HCT116 (cell line): ENCODE data around the gene PHACTR1. TPM values are rescaled to one million over a fixed set of nuclear protein-coding genes. Genes with fewer than 3 reads are reported as not detected.

Source experiments
- ATAC-seq: fragments of 200-7000 bp; cut with Tn5 transposase; 2 replicates; pipeline ENCODE4 v1.9.1; 2020; ENCODE audit warnings: mild to moderate bottlenecking, moderate library complexity
- BruUV-seq: library from RNA; stranded (reverse); fragments of 400-500 nt; replicated peaks from 2 replicates; lab custom pipeline; 2021; lab: Mats Ljungman, UMichigan
- CTCF ChIA-PET: fragments of 300-600 bp; sonication (Branson Sonifier 250); formaldehyde crosslinking; loops from one replicate; lab custom pipeline; 2021; ENCODE audit warnings: antibody characterized with exemption; lab: Charles Lee
- POLR2A ChIA-PET: fragments of 300-600, 350-600 bp; sonication (Branson Sonifier 250); formaldehyde crosslinking; loops from one replicate; lab custom pipeline; 2021; ENCODE audit warnings: antibody characterized with exemption; lab: Charles Lee
- RAD21 ChIA-PET, 2 experiments: fragments of 300-600 bp; sonication (Branson Sonifier 250); formaldehyde crosslinking; loops; one replicate each; lab custom pipeline; 2023; ENCODE audit warnings: low total read pairs in 2 of 2; ENCODE audit not compliant: uncharacterized antibody in 2 of 2, unreplicated experiment in 2 of 2, low non-redundant PET in 1 of 2; lab: Charles Lee
- DNase-seq: peaks from one replicate; pipeline ENCODE4 v3.0.0-alpha.2; 2010; ENCODE audit warnings: low read depth, low spot score
- H2AFZ ChIP-seq: fragments of 200-600 bp; shearing (Covaris generic), sonication (generic); 2 replicates; pipeline ENCODE4 v1.6.1; 2017; ENCODE audit warnings: low read depth, mixed run types, mixed read lengths, antibody characterized with exemption, low read length; ENCODE audit not compliant: poor library complexity, severe bottlenecking
- H3K27ac ChIP-seq: 2 replicates; pipeline ENCODE4 v1.5.1; 2012; ENCODE audit warnings: low read depth, low read length
- H3K27me3 ChIP-seq: fragments of 200-600 bp; sonication (generic); 2 replicates; pipeline ENCODE4 v1.6.1; 2016; ENCODE audit warnings: mixed run types, low read length, mixed read lengths; ENCODE audit not compliant: insufficient read depth
- H3K36me3 ChIP-seq, 2 experiments: fragments of 200-500 bp in 1 of 2; fragments of 200-600 bp in 1 of 2; sonication (Bioruptor generic) in 1 of 2; sonication (generic) in 1 of 2; 2 replicates each; pipeline versions ENCODE4 v1.5.1 to v1.6.1; 2014 to 2016; ENCODE audit warnings: low read length in 2 of 2, inconsistent platforms in 1 of 2, mixed read lengths in 1 of 2, mixed run types in 1 of 2; ENCODE audit not compliant: insufficient read depth in 2 of 2, control insufficient read depth in 1 of 2
- H3K4me1 ChIP-seq, 2 experiments: fragments of 200-600 bp in 1 of 2; sonication (generic) in 1 of 2; 2 replicates each; pipeline versions ENCODE4 v1.5.1 to v1.6.1; 2012 to 2017; ENCODE audit warnings: low read length in 2 of 2, inconsistent platforms in 1 of 2, mild to moderate bottlenecking in 1 of 2, mixed read lengths in 1 of 2, mixed run types in 1 of 2, moderate library complexity in 1 of 2; ENCODE audit not compliant: insufficient read depth in 2 of 2, control insufficient read depth in 1 of 2
- H3K4me2 ChIP-seq: fragments of 200-600 bp; sonication (generic); 2 replicates; pipeline ENCODE4 v1.6.1; 2017; ENCODE audit warnings: mixed run types, low read length, mixed read lengths
- H3K4me3 ChIP-seq, 2 experiments: fragments of 200-600 bp in 1 of 2; sonication (generic) in 1 of 2; replicated peaks in 1 of 2; 2 replicates each; pipeline ENCODE4 v1.5.1; 2011 to 2016; ENCODE audit warnings: low read length in 2 of 2, control low read depth in 1 of 2, low read depth in 1 of 2, mild to moderate bottlenecking in 1 of 2, mixed read lengths in 1 of 2, mixed run types in 1 of 2
- H3K79me2 ChIP-seq: fragments of 200-600 bp; sonication (generic); 2 replicates; pipeline ENCODE4 v1.6.1; 2017; ENCODE audit warnings: mild to moderate bottlenecking, mixed run types, low read length, moderate library complexity, mixed read lengths; ENCODE audit not compliant: insufficient read depth
- H3K9ac ChIP-seq: fragments of 200-600 bp; sonication (generic); 2 replicates; pipeline ENCODE4 v1.6.1; 2016; ENCODE audit warnings: low read length, mixed read lengths
- H3K9me2 ChIP-seq: fragments of 200-600 bp; sonication (generic), shearing (Covaris generic); 2 replicates; pipeline ENCODE4 v1.6.1; 2017; ENCODE audit warnings: mixed run types, mild to moderate bottlenecking, moderate library complexity; ENCODE audit not compliant: insufficient read depth
- H3K9me3 ChIP-seq, 2 experiments: fragments of 200-500 bp in 1 of 2; fragments of 200-600 bp in 1 of 2; sonication (Bioruptor generic) in 1 of 2; sonication (generic) in 1 of 2; 2 replicates each; pipeline ENCODE4 v1.6.1; 2014 to 2017; ENCODE audit warnings: low read length in 2 of 2, mixed read lengths in 2 of 2, inconsistent platforms in 1 of 2, low read depth in 1 of 2, mild to moderate bottlenecking in 1 of 2, mixed run types in 1 of 2, moderate library complexity in 1 of 2; ENCODE audit not compliant: control insufficient read depth in 1 of 2, insufficient read depth in 1 of 2
- H4K20me1 ChIP-seq: fragments of 200-600 bp; sonication (generic), shearing (Covaris generic); 2 replicates; pipeline ENCODE4 v1.6.1; 2017; ENCODE audit warnings: mixed run types, mild to moderate bottlenecking, moderate library complexity; ENCODE audit not compliant: insufficient read depth
- CBX3 ChIP-seq: IDR thresholded peaks from 2 replicates; pipeline ENCODE4 v1.6.1; 2012; ENCODE audit warnings: low read depth
- EGR1 ChIP-seq: IDR thresholded peaks from 2 replicates; pipeline ENCODE4 v1.6.1; 2012; ENCODE audit warnings: low read depth
- EZH2 ChIP-seq: fragments of 200-600 bp; sonication (generic); IDR thresholded peaks from 2 replicates; pipeline ENCODE4 v1.6.1; 2017; ENCODE audit warnings: antibody characterized with exemption, mixed run types
- EZH2phosphoT487 ChIP-seq: fragments of 200-600 bp; IDR thresholded peaks from 2 replicates; pipeline ENCODE4 v1.6.1; 2018; ENCODE audit warnings: antibody characterized with exemption, borderline replicate concordance
- FOSL1 ChIP-seq: IDR thresholded peaks from 2 replicates; pipeline ENCODE4 v1.6.1; 2012; ENCODE audit warnings: low read depth
- JUND ChIP-seq: IDR thresholded peaks from 2 replicates; pipeline ENCODE4 v1.6.1; 2012
- POLR2A ChIP-seq: IDR thresholded peaks from 2 replicates; pipeline ENCODE4 v1.7.0; 2011; ENCODE audit warnings: borderline replicate concordance; ENCODE audit not compliant: insufficient read depth, insufficient read length; ENCODE audit errors: extremely low read depth
- TCF7L2 ChIP-seq: IDR thresholded peaks from 2 replicates; pipeline ENCODE4 v1.7.0; 2011; ENCODE audit warnings: borderline replicate concordance, inconsistent platforms; ENCODE audit not compliant: insufficient read depth, insufficient read length; ENCODE audit errors: extremely low read depth
- YY1 ChIP-seq: IDR thresholded peaks from 2 replicates; pipeline ENCODE4 v1.6.1; 2011; ENCODE audit warnings: low read length, low read depth, moderate library complexity, mild to moderate bottlenecking; ENCODE audit not compliant: insufficient replicate concordance; ENCODE audit errors: extremely low read depth
- ZFX ChIP-seq: fragments of 450-650 bp; IDR thresholded peaks from 2 replicates; pipeline ENCODE4 v1.6.1; 2017
- ZNF274 ChIP-seq: fragments of 200-500 bp; sonication (Bioruptor generic); IDR thresholded peaks from 2 replicates; pipeline ENCODE4 v1.6.1; 2014; ENCODE audit warnings: mild to moderate bottlenecking, low read depth, low read length, inconsistent platforms
- intact Hi-C: fragments of 100-400 bp; cut with micrococcal nuclease; formaldehyde crosslinking; loops from 2 replicates; pipeline ENCODE4 v1.10.0; 2022
- total RNA-seq: library from RNA; stranded (reverse); gene quantifications from one replicate; pipeline ENCODE4 v1.2.1, GENCODE V29; 2021; ENCODE audit not compliant: unreplicated experiment
- TF ChIP-seq, protein P1 (sequence below), 3 experiments: fragments of 200-600 bp in 1 of 3; sonication (generic) in 1 of 3; IDR thresholded peaks in 2 of 3; conservative IDR thresholded peaks in 1 of 3; 2 replicates each; pipeline ENCODE4 v1.5.1; 2012 to 2017; ENCODE audit warnings: low read depth in 2 of 3, low read length in 2 of 3, antibody characterized with exemption in 1 of 3, borderline replicate concordance in 1 of 3, control low read depth in 1 of 3, mild to moderate bottlenecking in 1 of 3, mixed read lengths in 1 of 3, mixed run types in 1 of 3, moderate library complexity in 1 of 3; ENCODE audit not compliant: insufficient read depth in 1 of 3
- TF ChIP-seq, protein P2 (sequence below): IDR thresholded peaks from 2 replicates; pipeline ENCODE4 v1.6.1; 2012; ENCODE audit warnings: low read depth
- TF ChIP-seq, protein P3 (sequence below): IDR thresholded peaks from 2 replicates; pipeline ENCODE4 v1.6.1; 2012
- TF ChIP-seq, protein P4 (sequence below): IDR thresholded peaks from 2 replicates; pipeline ENCODE4 v1.6.1; 2011; ENCODE audit warnings: mild to moderate bottlenecking, low read length, moderate library complexity; ENCODE audit not compliant: insufficient replicate concordance; ENCODE audit errors: extremely low read depth

Gene PHACTR1
- total RNA-seq, 1 experiment from 2014 or later, result 0.17 TPM

DNA sequence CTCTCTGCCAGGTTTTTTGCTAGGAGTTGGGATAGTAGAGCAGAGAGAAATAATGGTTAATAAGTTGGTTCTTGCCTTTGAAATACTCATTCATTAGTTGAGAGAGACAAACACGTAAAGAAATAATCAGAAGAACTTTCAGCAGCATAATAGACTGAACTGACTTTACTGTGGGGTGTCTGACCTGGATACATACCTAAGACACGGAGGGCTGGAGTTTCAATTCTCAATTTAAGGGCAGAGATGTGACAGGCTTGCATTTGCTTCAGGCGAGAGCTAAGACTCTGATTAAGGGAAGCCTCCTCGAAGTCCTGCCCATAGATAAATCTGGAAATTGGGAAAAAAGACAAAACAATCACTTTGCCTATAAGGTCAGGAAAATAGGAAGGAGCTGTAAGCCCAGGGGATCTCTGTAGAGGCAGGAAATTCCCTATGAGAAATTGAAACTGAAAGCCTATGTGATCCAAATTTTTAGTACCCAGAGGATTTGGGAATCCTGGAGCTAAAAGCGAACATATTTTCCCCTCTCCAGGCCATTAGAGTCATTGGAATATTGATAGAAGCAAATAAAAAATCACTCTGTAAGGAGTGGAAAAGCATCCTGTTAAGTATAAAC is 276.8 kb downstream of the PHACTR1 start:
- ChIA-PET CTCF (no interaction called here), RAD21 (no interaction called here), POLR2A (no interaction called here)
- no TSS peak for BruUV-seq
- DNase-seq, result no peak
- H3K27ac ChIP-seq, result no peak overlapping the region
- no peak overlapping the region for H3K4me2 ChIP-seq
- TF ChIP-seq TCF7L2 (no peak), JUND (no peak), YY1 (no peak), EGR1 (no peak), FOSL1 (no peak), ZNF274 (no peak), EZH2 (no peak), POLR2A (no peak), ZFX (no peak), CBX3 (no peak), EZH2phosphoT487 (no peak)
- TF ChIP-seq, protein P1, sequence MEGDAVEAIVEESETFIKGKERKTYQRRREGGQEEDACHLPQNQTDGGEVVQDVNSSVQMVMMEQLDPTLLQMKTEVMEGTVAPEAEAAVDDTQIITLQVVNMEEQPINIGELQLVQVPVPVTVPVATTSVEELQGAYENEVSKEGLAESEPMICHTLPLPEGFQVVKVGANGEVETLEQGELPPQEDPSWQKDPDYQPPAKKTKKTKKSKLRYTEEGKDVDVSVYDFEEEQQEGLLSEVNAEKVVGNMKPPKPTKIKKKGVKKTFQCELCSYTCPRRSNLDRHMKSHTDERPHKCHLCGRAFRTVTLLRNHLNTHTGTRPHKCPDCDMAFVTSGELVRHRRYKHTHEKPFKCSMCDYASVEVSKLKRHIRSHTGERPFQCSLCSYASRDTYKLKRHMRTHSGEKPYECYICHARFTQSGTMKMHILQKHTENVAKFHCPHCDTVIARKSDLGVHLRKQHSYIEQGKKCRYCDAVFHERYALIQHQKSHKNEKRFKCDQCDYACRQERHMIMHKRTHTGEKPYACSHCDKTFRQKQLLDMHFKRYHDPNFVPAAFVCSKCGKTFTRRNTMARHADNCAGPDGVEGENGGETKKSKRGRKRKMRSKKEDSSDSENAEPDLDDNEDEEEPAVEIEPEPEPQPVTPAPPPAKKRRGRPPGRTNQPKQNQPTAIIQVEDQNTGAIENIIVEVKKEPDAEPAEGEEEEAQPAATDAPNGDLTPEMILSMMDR (IDR thresholded peaks at IDR 0.05 in 2 of 3, conservative IDR thresholded peaks at IDR 0.05 in 1 of 3; ENCODE audit: borderline replicate concordance in 1 of 3, insufficient read depth in 1 of 3, low read depth in 2 of 3, low read length in 2 of 3), result no peak
- TF ChIP-seq, protein P2, sequence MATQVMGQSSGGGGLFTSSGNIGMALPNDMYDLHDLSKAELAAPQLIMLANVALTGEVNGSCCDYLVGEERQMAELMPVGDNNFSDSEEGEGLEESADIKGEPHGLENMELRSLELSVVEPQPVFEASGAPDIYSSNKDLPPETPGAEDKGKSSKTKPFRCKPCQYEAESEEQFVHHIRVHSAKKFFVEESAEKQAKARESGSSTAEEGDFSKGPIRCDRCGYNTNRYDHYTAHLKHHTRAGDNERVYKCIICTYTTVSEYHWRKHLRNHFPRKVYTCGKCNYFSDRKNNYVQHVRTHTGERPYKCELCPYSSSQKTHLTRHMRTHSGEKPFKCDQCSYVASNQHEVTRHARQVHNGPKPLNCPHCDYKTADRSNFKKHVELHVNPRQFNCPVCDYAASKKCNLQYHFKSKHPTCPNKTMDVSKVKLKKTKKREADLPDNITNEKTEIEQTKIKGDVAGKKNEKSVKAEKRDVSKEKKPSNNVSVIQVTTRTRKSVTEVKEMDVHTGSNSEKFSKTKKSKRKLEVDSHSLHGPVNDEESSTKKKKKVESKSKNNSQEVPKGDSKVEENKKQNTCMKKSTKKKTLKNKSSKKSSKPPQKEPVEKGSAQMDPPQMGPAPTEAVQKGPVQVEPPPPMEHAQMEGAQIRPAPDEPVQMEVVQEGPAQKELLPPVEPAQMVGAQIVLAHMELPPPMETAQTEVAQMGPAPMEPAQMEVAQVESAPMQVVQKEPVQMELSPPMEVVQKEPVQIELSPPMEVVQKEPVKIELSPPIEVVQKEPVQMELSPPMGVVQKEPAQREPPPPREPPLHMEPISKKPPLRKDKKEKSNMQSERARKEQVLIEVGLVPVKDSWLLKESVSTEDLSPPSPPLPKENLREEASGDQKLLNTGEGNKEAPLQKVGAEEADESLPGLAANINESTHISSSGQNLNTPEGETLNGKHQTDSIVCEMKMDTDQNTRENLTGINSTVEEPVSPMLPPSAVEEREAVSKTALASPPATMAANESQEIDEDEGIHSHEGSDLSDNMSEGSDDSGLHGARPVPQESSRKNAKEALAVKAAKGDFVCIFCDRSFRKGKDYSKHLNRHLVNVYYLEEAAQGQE, result no peak
- TF ChIP-seq, protein P3, sequence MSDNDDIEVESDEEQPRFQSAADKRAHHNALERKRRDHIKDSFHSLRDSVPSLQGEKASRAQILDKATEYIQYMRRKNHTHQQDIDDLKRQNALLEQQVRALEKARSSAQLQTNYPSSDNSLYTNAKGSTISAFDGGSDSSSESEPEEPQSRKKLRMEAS, result no peak
- TF ChIP-seq, protein P4, sequence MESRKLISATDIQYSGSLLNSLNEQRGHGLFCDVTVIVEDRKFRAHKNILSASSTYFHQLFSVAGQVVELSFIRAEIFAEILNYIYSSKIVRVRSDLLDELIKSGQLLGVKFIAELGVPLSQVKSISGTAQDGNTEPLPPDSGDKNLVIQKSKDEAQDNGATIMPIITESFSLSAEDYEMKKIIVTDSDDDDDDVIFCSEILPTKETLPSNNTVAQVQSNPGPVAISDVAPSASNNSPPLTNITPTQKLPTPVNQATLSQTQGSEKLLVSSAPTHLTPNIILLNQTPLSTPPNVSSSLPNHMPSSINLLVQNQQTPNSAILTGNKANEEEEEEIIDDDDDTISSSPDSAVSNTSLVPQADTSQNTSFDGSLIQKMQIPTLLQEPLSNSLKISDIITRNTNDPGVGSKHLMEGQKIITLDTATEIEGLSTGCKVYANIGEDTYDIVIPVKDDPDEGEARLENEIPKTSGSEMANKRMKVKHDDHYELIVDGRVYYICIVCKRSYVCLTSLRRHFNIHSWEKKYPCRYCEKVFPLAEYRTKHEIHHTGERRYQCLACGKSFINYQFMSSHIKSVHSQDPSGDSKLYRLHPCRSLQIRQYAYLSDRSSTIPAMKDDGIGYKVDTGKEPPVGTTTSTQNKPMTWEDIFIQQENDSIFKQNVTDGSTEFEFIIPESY, result no peak
- H3K36me3 ChIP-seq, result no peaks in the 10 kb centered on the region
- peaks cover 8% of the 10 kb centered on the region for H3K27me3 ChIP-seq
- intact Hi-C loops, result no loop called here
- no peak overlapping the region for H3K4me3 ChIP-seq
- no peaks in the 10 kb centered on the region for H3K9me2 ChIP-seq
- no peak overlapping the region for H3K9ac ChIP-seq
- no peaks in the 10 kb centered on the region for H4K20me1 ChIP-seq
- H3K79me2 ChIP-seq, result no peaks in the 10 kb centered on the region
- H3K9me3 ChIP-seq, result no peaks in the 10 kb centered on the region
- H3K4me1 ChIP-seq, result no peaks in the 10 kb centered on the region
- ATAC-seq, result no peak
- no peak overlapping the region for H2AFZ ChIP-seq
